Activated T-cell treated with anti-CD3 and anti-CD28 coated beads, Interleukin-2, amount 50 U/mL, for 1 hour (primary cell): Measurements from ENCODE around the gene MLIP.
"Not testable (repeated sequence)": the region's sequence is repeated elsewhere in the genome, so short reads cannot be mapped to it uniquely, and the experiment has no call there.

ENCODE experiments used
- DNase-seq: peaks from one replicate; pipeline ENCODE4 v3.0.0-alpha.2; 2020

Gene MLIP

GRCh38 chr6:54111341-54112045 is at the start of gene MLIP:
Gene MLIP, plus strand, starts transcription at chr6:54111443. Its CDS starts 37 bp downstream, at chr6:54111480.
- no peak for DNase-seq

GRCh38 chr6:54063228-54063539 is 48.1 kb upstream of the MLIP start:
- no peak for DNase-seq

GRCh38 chr6:54068694-54069093 is 42.5 kb upstream of the MLIP start:
- DNase-seq, result no peak

GRCh38 chr6:54070025-54070424 is 41.2 kb upstream of the MLIP start:
- DNase-seq, result no peak

GRCh38 chr6:54071821-54072340 is 39.4 kb upstream of the MLIP start:
- DNase-seq, result no peak

- DNase-seq, result no peak
These were observed 38.5 kb upstream of the MLIP start for GRCh38 chr6:54072635-54073313.

GRCh38 chr6:54073487-54073886 is 37.8 kb upstream of the MLIP start:
- DNase-seq, result no peak

- no peak for DNase-seq
These were observed 37.1 kb upstream of the MLIP start for GRCh38 chr6:54074109-54074508.

- DNase-seq, result no peak
These were observed 36.6 kb upstream of the MLIP start for GRCh38 chr6:54074578-54075195.

- no peak for DNase-seq
These were observed 35.0 kb upstream of the MLIP start for GRCh38 chr6:54076159-54076789.

- not testable (repeated sequence) for DNase-seq
These were observed 29.7 kb upstream of the MLIP start for GRCh38 chr6:54081499-54081898.

- no peak for DNase-seq
These were observed 28.0 kb upstream of the MLIP start for GRCh38 chr6:54083287-54083686.

- DNase-seq, result no peak
These were observed 27.0 kb upstream of the MLIP start for GRCh38 chr6:54084231-54084630.

- DNase-seq, result no peak
These were observed 26.2 kb upstream of the MLIP start for GRCh38 chr6:54085047-54085446.

- no peak for DNase-seq
These were observed 25.7 kb upstream of the MLIP start for GRCh38 chr6:54085541-54085940.

- no peak for DNase-seq
These were observed 24.8 kb upstream of the MLIP start for GRCh38 chr6:54086439-54086838.

GRCh38 chr6:54087721-54088120 is 23.5 kb upstream of the MLIP start:
- no peak for DNase-seq

GRCh38 chr6:54093326-54093948 is 17.8 kb upstream of the MLIP start:
- DNase-seq, result no peak

- DNase-seq, result no peak
These were observed 16.9 kb upstream of the MLIP start for GRCh38 chr6:54094293-54094692.

- no peak for DNase-seq
These were observed 16.5 kb upstream of the MLIP start for GRCh38 chr6:54094786-54095185.

- no peak for DNase-seq
These were observed 15.5 kb upstream of the MLIP start for GRCh38 chr6:54095723-54096122.

- DNase-seq, result no peak
These were observed 14.4 kb upstream of the MLIP start for GRCh38 chr6:54096811-54097210.

- DNase-seq, result no peak
These were observed 13.5 kb upstream of the MLIP start for GRCh38 chr6:54097753-54098152.
